GM10266 (cell line): ENCODE measurements around the gene OSBPL2.

ENCODE experiments used
- DNase-seq: peaks from one replicate; pipeline ENCODE4 v3.0.0; 2012; ENCODE audit errors: extremely low spot score
- CTCF ChIP-seq: IDR thresholded peaks from 2 replicates; pipeline ENCODE4 v1.5.1; 2012; ENCODE audit warnings: mild to moderate bottlenecking, low read depth; ENCODE audit not compliant: control insufficient read depth, insufficient read depth; ENCODE audit errors: missing control alignments

Gene OSBPL2

GRCh38 chr20:62212299-62212698 lies 26.0 kb upstream of the OSBPL2 start:
- no peak for DNase-seq
- TF ChIP-seq CTCF, result no peak

- DNase-seq, result no peak
- no peak for TF ChIP-seq CTCF
Measured at GRCh38 chr20:62214067-62214466, 24.3 kb upstream of the OSBPL2 start.

GRCh38 chr20:62215020-62215990 lies 23.0 kb upstream of the OSBPL2 start:
- TF ChIP-seq CTCF, result no peak
- no peak for DNase-seq

GRCh38 chr20:62215991-62216635 lies 22.2 kb upstream of the OSBPL2 start:
- no peak for TF ChIP-seq CTCF
- DNase-seq, result no peak

- DNase-seq, result no peak
Measured at GRCh38 chr20:62216636-62217566, 21.4 kb upstream of the OSBPL2 start.

More at GRCh38 chr20:62216636-62217566, 21.4 kb upstream of the OSBPL2 start:
- TF ChIP-seq CTCF, result no peak
